GM12878 (cell line): ENCODE data around the gene DAPK3. TPM values are rescaled to one million over a fixed set of nuclear protein-coding genes. Genes with fewer than 3 reads are reported as not detected.
A peak's percentile ranks its signal among the peaks of the same experiment; 100 is the strongest.

Experiments
- BRCA1 ChIP-seq: IDR thresholded peaks from 2 replicates; pipeline ENCODE4 v1.6.1; 2011; ENCODE audit warnings: low read depth, low read length, improper control_type of control experiment
- IRF3 ChIP-seq: fragments of 450-650 bp; IDR thresholded peaks from 2 replicates; pipeline ENCODE4 v1.6.1; 2014; ENCODE audit warnings: mild to moderate bottlenecking
- JUNB ChIP-seq: IDR thresholded peaks from 2 replicates; pipeline ENCODE4 v1.6.1; 2016; ENCODE audit warnings: antibody characterized with exemption, mild to moderate bottlenecking
- KLF5 ChIP-seq: fragments of 450-650 bp; IDR thresholded peaks from 2 replicates; pipeline ENCODE4 v1.6.1; 2014; ENCODE audit warnings: mild to moderate bottlenecking; ENCODE audit not compliant: partially characterized antibody
- LARP7 ChIP-seq: fragments of 450-650 bp; IDR thresholded peaks from 2 replicates; pipeline ENCODE4 v1.6.1; 2017; ENCODE audit warnings: mild to moderate bottlenecking
- MAX ChIP-seq: IDR thresholded peaks from 2 replicates; pipeline ENCODE4 v1.6.1; 2012; ENCODE audit warnings: low read depth, low read length, improper control_type of control experiment
- MTA2 ChIP-seq: fragments of 450-650 bp; IDR thresholded peaks from 2 replicates; pipeline ENCODE4 v1.6.1; 2016; ENCODE audit warnings: low read depth, mild to moderate bottlenecking, moderate library complexity
- NR2C2 ChIP-seq: IDR thresholded peaks from 2 replicates; pipeline ENCODE4 v1.6.1; 2011; ENCODE audit warnings: borderline replicate concordance, low read depth; ENCODE audit not compliant: control insufficient read depth, insufficient read length
- NR2F1 ChIP-seq: fragments of 450-650 bp; conservative IDR thresholded peaks from 2 replicates; pipeline ENCODE4 v1.6.1; 2017; ENCODE audit warnings: mild to moderate bottlenecking
- RELB ChIP-seq: fragments of 450-650 bp; IDR thresholded peaks from 2 replicates; pipeline ENCODE4 v1.6.1; 2017; ENCODE audit warnings: low read depth, mild to moderate bottlenecking, moderate library complexity
- SRF ChIP-seq, 2 experiments: IDR thresholded peaks; 2 replicates each; pipeline ENCODE4 v1.6.1; 2011; ENCODE audit warnings: low read depth in 2 of 2, low read length in 2 of 2, mild to moderate bottlenecking in 1 of 2, moderate library complexity in 1 of 2
- YY1 ChIP-seq: IDR thresholded peaks from 2 replicates; pipeline ENCODE4 v1.6.1; 2011; ENCODE audit warnings: low read depth, mild to moderate bottlenecking, low read length
- ZNF207 ChIP-seq: fragments of 450-650 bp; IDR thresholded peaks from 2 replicates; pipeline ENCODE4 v1.6.1; 2014; ENCODE audit warnings: antibody characterized with exemption, mild to moderate bottlenecking, borderline replicate concordance
- ZNF384 ChIP-seq: IDR thresholded peaks from 2 replicates; pipeline ENCODE4 v1.6.1; 2012; ENCODE audit warnings: low read depth, mild to moderate bottlenecking, low read length, improper control_type of control experiment, borderline replicate concordance
- polyA plus RNA-seq, 11 experiments: library from polyadenylated mRNA; depleted of rRNA in 4 of 11; unstranded in 6 of 11; stranded (reverse) in 5 of 11; fragments of >200 nt; fragmentation: Nextera tagmentation in 4 of 11; fragmentation: Illumina TruSeq in 1 of 11; extraction: Ambion mirVana in 4 of 11; extraction: Trizol in 1 of 11; gene quantifications; 1 replicate in 1 of 11; 2 replicates in 10 of 11; pipeline versions ENCODE4 v1.2.1 to v1.2.3, GENCODE V29; 2011 to 2016; ENCODE audit warnings: inconsistent platforms in 2 of 11, missing spikeins in 2 of 11, low read depth in 1 of 11
- total RNA-seq, 4 experiments: library from RNA; depleted of rRNA in 3 of 4; stranded (reverse); fragments of >200 nt in 3 of 4; fragmentation: Illumina TruSeq in 1 of 4; extraction: Trizol in 1 of 4; gene quantifications; 2 replicates each; pipeline versions ENCODE4 v1.2.1 to v1.2.3, GENCODE V29; 2013 to 2021
- TF ChIP-seq, protein P1 (sequence below): fragments of 450-650 bp; IDR thresholded peaks from 2 replicates; pipeline ENCODE4 v1.6.1; 2017; ENCODE audit warnings: borderline replicate concordance
- TF ChIP-seq, protein P2 (sequence below): fragments of 450-650 bp; formaldehyde crosslinking; IDR thresholded peaks from 2 replicates; pipeline ENCODE4 v1.4.0; 2022; ENCODE audit warnings: mild to moderate bottlenecking, moderate library complexity
- TF ChIP-seq, protein P3 (sequence below): fragments of 450-650 bp; IDR thresholded peaks from 2 replicates; pipeline ENCODE4 v1.6.1; 2017; ENCODE audit warnings: mild to moderate bottlenecking, moderate library complexity

Gene DAPK3
- total and polyA plus RNA-seq, 10 of the 15 experiments (the other 5 are each of a cell fraction or from before 2014, with no cell fraction given) = 0.13 to 46.4 (median 24.8) TPM

DNA sequence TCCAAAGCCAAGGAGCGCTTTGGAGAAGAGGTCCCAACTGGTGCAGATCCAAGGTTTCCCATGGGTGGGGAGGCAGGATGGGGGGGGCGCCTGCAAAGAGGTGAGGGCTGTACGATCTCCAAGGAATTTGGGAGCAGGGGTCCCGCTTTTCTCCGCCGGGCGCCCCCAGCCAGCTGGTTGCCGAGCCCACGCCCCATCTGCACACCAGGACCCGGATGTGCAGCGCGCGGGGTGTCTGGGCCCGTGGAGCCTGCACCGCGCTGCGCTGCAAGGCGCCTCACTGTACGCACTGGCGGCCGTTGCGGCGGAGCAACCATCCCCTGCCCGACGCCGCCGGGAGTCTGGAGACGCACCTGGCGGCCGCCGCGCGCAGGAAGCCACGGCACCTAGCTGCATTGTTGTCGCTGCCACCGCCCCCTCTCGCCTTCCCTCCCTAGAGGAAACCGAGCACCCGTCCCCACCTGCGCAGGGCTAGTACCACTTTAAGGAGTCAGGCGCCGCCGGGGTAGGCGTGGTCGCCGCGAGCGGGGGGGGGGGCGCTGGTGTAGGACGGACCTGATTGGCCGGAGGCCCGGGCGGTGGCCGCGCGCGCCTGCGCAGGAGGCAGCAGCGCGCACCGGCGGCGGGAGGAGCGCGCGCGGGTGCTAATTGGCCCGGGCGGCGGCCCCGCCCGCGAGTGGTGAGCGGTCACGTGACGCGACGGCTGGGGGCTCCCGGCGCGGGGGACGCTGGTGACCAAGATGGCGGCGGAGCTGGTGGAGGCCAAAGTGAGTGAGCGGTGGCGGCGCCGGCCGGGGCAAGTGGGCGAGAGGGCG lies 36.3 kb upstream of the DAPK3 start, which contains the start of gene PIAS4 (continued):
- TF ChIP-seq, protein P1, sequence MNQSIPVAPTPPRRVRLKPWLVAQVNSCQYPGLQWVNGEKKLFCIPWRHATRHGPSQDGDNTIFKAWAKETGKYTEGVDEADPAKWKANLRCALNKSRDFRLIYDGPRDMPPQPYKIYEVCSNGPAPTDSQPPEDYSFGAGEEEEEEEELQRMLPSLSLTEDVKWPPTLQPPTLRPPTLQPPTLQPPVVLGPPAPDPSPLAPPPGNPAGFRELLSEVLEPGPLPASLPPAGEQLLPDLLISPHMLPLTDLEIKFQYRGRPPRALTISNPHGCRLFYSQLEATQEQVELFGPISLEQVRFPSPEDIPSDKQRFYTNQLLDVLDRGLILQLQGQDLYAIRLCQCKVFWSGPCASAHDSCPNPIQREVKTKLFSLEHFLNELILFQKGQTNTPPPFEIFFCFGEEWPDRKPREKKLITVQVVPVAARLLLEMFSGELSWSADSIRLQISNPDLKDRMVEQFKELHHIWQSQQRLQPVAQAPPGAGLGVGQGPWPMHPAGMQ = no peak
- no peak for TF ChIP-seq NR2C2
- TF ChIP-seq MTA2 = 0 out of 2 replicates have a peak, but pooled peaks have one; percentile 12
- TF ChIP-seq BRCA1 = no peak
- TF ChIP-seq YY1 = peak; percentile 97
- TF ChIP-seq IRF3 = peak; percentile 73
- TF ChIP-seq RELB = peak; percentile 76
- TF ChIP-seq LARP7 = peak; percentile 94
- TF ChIP-seq, protein P2, sequence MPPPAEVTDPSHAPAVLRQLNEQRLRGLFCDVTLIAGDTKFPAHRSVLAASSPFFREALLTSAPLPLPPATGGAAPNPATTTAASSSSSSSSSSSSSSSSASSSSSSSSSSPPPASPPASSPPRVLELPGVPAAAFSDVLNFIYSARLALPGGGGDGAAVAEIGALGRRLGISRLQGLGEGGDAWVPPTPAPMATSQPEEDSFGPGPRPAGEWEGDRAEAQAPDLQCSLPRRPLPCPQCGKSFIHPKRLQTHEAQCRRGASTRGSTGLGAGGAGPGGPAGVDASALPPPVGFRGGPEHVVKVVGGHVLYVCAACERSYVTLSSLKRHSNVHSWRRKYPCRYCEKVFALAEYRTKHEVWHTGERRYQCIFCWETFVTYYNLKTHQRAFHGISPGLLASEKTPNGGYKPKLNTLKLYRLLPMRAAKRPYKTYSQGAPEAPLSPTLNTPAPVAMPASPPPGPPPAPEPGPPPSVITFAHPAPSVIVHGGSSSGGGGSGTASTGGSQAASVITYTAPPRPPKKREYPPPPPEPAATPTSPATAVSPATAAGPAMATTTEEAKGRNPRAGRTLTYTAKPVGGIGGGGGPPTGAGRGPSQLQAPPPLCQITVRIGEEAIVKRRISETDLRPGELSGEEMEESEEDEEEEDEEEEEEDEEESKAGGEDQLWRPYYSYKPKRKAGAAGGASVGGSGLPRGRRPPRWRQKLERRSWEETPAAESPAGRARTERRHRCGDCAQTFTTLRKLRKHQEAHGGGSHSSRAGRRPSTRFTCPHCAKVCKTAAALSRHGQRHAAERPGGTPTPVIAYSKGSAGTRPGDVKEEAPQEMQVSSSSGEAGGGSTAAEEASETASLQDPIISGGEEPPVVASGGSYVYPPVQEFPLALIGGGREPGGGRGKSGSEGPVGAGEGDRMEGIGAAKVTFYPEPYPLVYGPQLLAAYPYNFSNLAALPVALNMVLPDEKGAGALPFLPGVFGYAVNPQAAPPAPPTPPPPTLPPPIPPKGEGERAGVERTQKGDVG (CRISPR knock-in tag) = peak; percentile 70; the same call in 1 of the 2 replicates
- TF ChIP-seq ZNF207 = peak; percentile 91
- TF ChIP-seq NR2F1 = peak; percentile 49; the same call in 1 of the 2 replicates
- TF ChIP-seq, protein P3, sequence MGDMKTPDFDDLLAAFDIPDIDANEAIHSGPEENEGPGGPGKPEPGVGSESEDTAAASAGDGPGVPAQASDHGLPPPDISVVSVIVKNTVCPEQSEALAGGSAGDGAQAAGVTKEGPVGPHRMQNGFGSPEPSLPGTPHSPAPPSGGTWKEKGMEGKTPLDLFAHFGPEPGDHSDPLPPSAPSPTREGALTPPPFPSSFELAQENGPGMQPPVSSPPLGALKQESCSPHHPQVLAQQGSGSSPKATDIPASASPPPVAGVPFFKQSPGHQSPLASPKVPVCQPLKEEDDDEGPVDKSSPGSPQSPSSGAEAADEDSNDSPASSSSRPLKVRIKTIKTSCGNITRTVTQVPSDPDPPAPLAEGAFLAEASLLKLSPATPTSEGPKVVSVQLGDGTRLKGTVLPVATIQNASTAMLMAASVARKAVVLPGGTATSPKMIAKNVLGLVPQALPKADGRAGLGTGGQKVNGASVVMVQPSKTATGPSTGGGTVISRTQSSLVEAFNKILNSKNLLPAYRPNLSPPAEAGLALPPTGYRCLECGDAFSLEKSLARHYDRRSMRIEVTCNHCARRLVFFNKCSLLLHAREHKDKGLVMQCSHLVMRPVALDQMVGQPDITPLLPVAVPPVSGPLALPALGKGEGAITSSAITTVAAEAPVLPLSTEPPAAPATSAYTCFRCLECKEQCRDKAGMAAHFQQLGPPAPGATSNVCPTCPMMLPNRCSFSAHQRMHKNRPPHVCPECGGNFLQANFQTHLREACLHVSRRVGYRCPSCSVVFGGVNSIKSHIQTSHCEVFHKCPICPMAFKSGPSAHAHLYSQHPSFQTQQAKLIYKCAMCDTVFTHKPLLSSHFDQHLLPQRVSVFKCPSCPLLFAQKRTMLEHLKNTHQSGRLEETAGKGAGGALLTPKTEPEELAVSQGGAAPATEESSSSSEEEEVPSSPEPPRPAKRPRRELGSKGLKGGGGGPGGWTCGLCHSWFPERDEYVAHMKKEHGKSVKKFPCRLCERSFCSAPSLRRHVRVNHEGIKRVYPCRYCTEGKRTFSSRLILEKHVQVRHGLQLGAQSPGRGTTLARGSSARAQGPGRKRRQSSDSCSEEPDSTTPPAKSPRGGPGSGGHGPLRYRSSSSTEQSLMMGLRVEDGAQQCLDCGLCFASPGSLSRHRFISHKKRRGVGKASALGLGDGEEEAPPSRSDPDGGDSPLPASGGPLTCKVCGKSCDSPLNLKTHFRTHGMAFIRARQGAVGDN = peak; percentile 38
- peak; percentile 82 for TF ChIP-seq MAX
- peak; percentile 70 for TF ChIP-seq KLF5
- no peak for TF ChIP-seq SRF (IDR thresholded peaks at IDR 0.05; ENCODE audit: low read depth in 2 of 2, low read length in 2 of 2)
- TF ChIP-seq ZNF384 = no peak
- no peak for TF ChIP-seq JUNB
